Endothelial cell of umbilical vein (primary cell): Measurements from ENCODE around the gene CACNA1C. TPM values are rescaled to one million over a fixed set of nuclear protein-coding genes. Genes with fewer than 3 reads are reported as not detected.

ENCODE experiments used
- BruUV-seq: library from RNA; stranded (reverse); fragments of 400-500 nt; replicated peaks from 2 replicates; lab custom pipeline; 2021; lab: Mats Ljungman, UMichigan
- CTCF ChIA-PET: fragments of 300-600, 350-600 bp; sonication (Branson Sonifier 250); formaldehyde crosslinking; loops from one replicate; lab custom pipeline; 2021; ENCODE audit warnings: antibody characterized with exemption, inconsistent platforms; lab: Charles Lee
- POLR2A ChIA-PET: fragments of 300-600, 350-600 bp; sonication (Branson Sonifier 250); formaldehyde crosslinking; loops from one replicate; lab custom pipeline; 2021; ENCODE audit warnings: antibody characterized with exemption, inconsistent platforms; lab: Charles Lee
- DNase-seq: peaks from one replicate; pipeline ENCODE4 v3.0.0-alpha.2; 2011; ENCODE audit warnings: low read depth, low spot score
- FAIRE-seq: peaks from 2 replicates; lab custom pipeline; 2011; peaks lifted over from hg19 to GRCh38; lab: Jason Lieb, UNC
- H2AFZ ChIP-seq: 2 replicates; pipeline ENCODE4 v1.6.0; 2012; ENCODE audit warnings: low read depth, low read length, control low read depth, inconsistent platforms
- H3K27ac ChIP-seq: 2 replicates; pipeline ENCODE4 v1.5.1; 2011; ENCODE audit warnings: low read depth, mild to moderate bottlenecking, control low read depth, low read length, moderate library complexity; ENCODE audit not compliant: insufficient read depth
- H3K27me3 ChIP-seq, 2 experiments: 2 replicates each; pipeline versions ENCODE4 v1.6.0 to v1.6.1; 2011; ENCODE audit warnings: low read length in 2 of 2, mixed read lengths in 1 of 2; ENCODE audit not compliant: control insufficient read depth in 2 of 2, insufficient read depth in 2 of 2
- H3K36me3 ChIP-seq, 2 experiments: 2 replicates in 1 of 2; 3 replicates in 1 of 2; pipeline ENCODE4 v1.5.1; 2011; ENCODE audit warnings: low read length in 2 of 2, mild to moderate bottlenecking in 1 of 2, moderate library complexity in 1 of 2; ENCODE audit not compliant: control insufficient read depth in 2 of 2, insufficient read depth in 2 of 2; ENCODE audit errors: extremely low read depth in 1 of 2
- H3K4me1 ChIP-seq: 3 replicates; pipeline ENCODE4 v1.5.1; 2011; ENCODE audit warnings: mild to moderate bottlenecking, low read length; ENCODE audit not compliant: control insufficient read depth, insufficient read depth; ENCODE audit errors: extremely low read depth
- H3K4me2 ChIP-seq: 2 replicates; pipeline ENCODE4 v1.6.1; 2011; ENCODE audit warnings: low read length, control low read depth, mixed read lengths; ENCODE audit not compliant: insufficient read depth
- H3K4me3 ChIP-seq, 3 experiments: fragments of 200-600 bp in 1 of 3; sonication (generic), shearing (Covaris generic) in 1 of 3; replicated peaks in 1 of 3; 2 replicates each; pipeline ENCODE4 v1.5.1; 2011 to 2016; ENCODE audit warnings: control low read depth in 3 of 3, low read length in 3 of 3, mild to moderate bottlenecking in 2 of 3, inconsistent platforms in 1 of 3, low read depth in 1 of 3, moderate library complexity in 1 of 3; ENCODE audit not compliant: insufficient read depth in 1 of 3
- H3K79me2 ChIP-seq: 2 replicates; pipeline ENCODE4 v1.6.0; 2012; ENCODE audit warnings: low read length, inconsistent platforms; ENCODE audit not compliant: control insufficient read depth, insufficient read depth
- H3K9ac ChIP-seq: replicated peaks from 2 replicates; pipeline ENCODE3; 2011; ENCODE audit warnings: low read length, control low read depth; ENCODE audit not compliant: insufficient read depth; ENCODE audit errors: extremely low read depth
- H3K9me1 ChIP-seq: replicated peaks from 3 replicates; pipeline ENCODE4 v1.6.0; 2011; ENCODE audit warnings: mild to moderate bottlenecking, low read length; ENCODE audit not compliant: control insufficient read depth, insufficient read depth; ENCODE audit errors: extremely low read depth
- H3K9me3 ChIP-seq: replicated peaks from 2 replicates; pipeline ENCODE4 v1.5.1; 2012; ENCODE audit warnings: low read length, inconsistent platforms; ENCODE audit not compliant: control insufficient read depth, insufficient read depth
- H4K20me1 ChIP-seq: replicated peaks from 2 replicates; pipeline ENCODE3; 2011; ENCODE audit warnings: mild to moderate bottlenecking, low read length; ENCODE audit not compliant: control insufficient read depth, insufficient read depth; ENCODE audit errors: extremely low read depth
- EZH2 ChIP-seq: IDR thresholded peaks from 2 replicates; pipeline ENCODE4 v1.6.1; 2012; ENCODE audit warnings: borderline replicate concordance, low read depth, mild to moderate bottlenecking, moderate library complexity, low read length, inconsistent platforms; ENCODE audit not compliant: severe bottlenecking
- FOS ChIP-seq: IDR thresholded peaks from 2 replicates; pipeline ENCODE4 v1.6.1; 2011; ENCODE audit warnings: mild to moderate bottlenecking, low read length, moderate library complexity, borderline replicate concordance; ENCODE audit not compliant: insufficient read depth
- GATA2 ChIP-seq: IDR thresholded peaks from 2 replicates; pipeline ENCODE4 v1.7.0; 2011; ENCODE audit warnings: low read depth, mild to moderate bottlenecking, moderate library complexity, mixed read lengths, low read length; ENCODE audit not compliant: insufficient read length, insufficient read depth
- JUN ChIP-seq: IDR thresholded peaks from 2 replicates; pipeline ENCODE4 v1.6.1; 2011; ENCODE audit warnings: borderline replicate concordance, low read depth; ENCODE audit not compliant: insufficient read length, insufficient read depth
- MYC ChIP-seq: IDR thresholded peaks from one replicate; pipeline ENCODE4 v1.6.1; 2011; ENCODE audit warnings: mild to moderate bottlenecking, low read depth, low read length
- POLR2A ChIP-seq: IDR thresholded peaks from 2 replicates; pipeline ENCODE4 v1.6.1; 2012; ENCODE audit warnings: low read depth, mild to moderate bottlenecking, control low read depth, low read length
- POLR2AphosphoS5 ChIP-seq: IDR thresholded peaks from 2 replicates; pipeline ENCODE4 v1.6.1; 2012; ENCODE audit warnings: low read depth, mild to moderate bottlenecking, control low read depth, low read length, moderate library complexity; ENCODE audit not compliant: insufficient read depth
- dilution Hi-C: fragments of 300-500 bp; cut with MboI; formaldehyde crosslinking; loops from one replicate; pipeline ENCODE4 v1.15.0; 2019; ENCODE audit warnings: low sequenced_read_pairs; ENCODE audit not compliant: extremely low pct_ligation_motif_present
- intact Hi-C: fragments of 100-400 bp; cut with micrococcal nuclease; formaldehyde crosslinking; loops from one replicate; pipeline ENCODE4 v1.10.0; 2022
- polyA plus RNA-seq, 4 experiments: library from polyadenylated mRNA; depleted of rRNA in 3 of 4; stranded (reverse) in 3 of 4; unstranded in 1 of 4; fragments of >200 nt; gene quantifications; 2 replicates each; pipeline versions ENCODE4 v1.2.1 to v1.2.3, GENCODE V29; 2011 to 2012; ENCODE audit warnings: missing spikeins in 1 of 4
- total RNA-seq: library from RNA; stranded (reverse); gene quantifications from 2 replicates; pipeline ENCODE4 v1.2.3, GENCODE V29; 2021
- TF ChIP-seq, protein P1 (sequence below), 2 donors: IDR thresholded peaks; 1 replicate in 1 of 2; 2 replicates in 1 of 2; pipeline ENCODE4 v1.5.1; 2011; ENCODE audit warnings: low read length in 2 of 2, mild to moderate bottlenecking in 2 of 2, moderate library complexity in 2 of 2, control low read depth in 1 of 2, inconsistent platforms in 1 of 2, low read depth in 1 of 2; ENCODE audit not compliant: insufficient read depth in 1 of 2; ENCODE audit errors: extremely low read depth in 1 of 2
- TF ChIP-seq, protein P2 (sequence below): IDR thresholded peaks from 2 replicates; pipeline ENCODE4 v1.6.1; 2011; ENCODE audit not compliant: insufficient read depth, insufficient read length

Gene CACNA1C
- total and polyA plus RNA-seq, 2 donors (not counting 3 experiments of a cell fraction or from before 2014, with no cell fraction given): not detected

DNA sequence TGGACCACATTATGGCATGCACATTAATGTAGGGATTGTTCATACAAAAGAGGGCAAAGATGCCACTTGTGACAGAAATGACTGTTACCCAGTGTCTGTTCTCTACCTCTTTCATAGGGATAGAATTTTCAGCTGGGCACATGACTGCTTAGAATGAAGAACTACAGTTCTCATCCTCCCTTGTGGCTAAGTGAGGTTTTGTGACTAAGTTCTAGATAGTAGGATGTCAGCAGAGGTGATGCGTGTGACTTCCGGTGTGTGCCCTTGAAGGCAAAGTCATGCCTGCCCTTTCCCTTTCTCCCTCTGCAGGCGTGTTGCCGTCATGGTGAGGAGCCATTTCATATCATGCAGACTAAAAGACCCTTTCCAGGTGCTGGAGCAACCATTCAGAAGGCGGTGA, 99.3 kb downstream of the CACNA1C start:
- TF ChIP-seq POLR2A (no peak), EZH2 (no peak), MYC (no peak)
- TF ChIP-seq, protein P1, sequence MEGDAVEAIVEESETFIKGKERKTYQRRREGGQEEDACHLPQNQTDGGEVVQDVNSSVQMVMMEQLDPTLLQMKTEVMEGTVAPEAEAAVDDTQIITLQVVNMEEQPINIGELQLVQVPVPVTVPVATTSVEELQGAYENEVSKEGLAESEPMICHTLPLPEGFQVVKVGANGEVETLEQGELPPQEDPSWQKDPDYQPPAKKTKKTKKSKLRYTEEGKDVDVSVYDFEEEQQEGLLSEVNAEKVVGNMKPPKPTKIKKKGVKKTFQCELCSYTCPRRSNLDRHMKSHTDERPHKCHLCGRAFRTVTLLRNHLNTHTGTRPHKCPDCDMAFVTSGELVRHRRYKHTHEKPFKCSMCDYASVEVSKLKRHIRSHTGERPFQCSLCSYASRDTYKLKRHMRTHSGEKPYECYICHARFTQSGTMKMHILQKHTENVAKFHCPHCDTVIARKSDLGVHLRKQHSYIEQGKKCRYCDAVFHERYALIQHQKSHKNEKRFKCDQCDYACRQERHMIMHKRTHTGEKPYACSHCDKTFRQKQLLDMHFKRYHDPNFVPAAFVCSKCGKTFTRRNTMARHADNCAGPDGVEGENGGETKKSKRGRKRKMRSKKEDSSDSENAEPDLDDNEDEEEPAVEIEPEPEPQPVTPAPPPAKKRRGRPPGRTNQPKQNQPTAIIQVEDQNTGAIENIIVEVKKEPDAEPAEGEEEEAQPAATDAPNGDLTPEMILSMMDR (IDR thresholded peaks at IDR 0.05; ENCODE audit: extremely low read depth in 1 of 2, insufficient read depth in 1 of 2, low read depth in 1 of 2, low read length in 2 of 2): no peak
- TF ChIP-seq, protein P2, sequence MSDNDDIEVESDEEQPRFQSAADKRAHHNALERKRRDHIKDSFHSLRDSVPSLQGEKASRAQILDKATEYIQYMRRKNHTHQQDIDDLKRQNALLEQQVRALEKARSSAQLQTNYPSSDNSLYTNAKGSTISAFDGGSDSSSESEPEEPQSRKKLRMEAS: no peak
- no peaks in the 10 kb centered on the region for H3K9me3 ChIP-seq
- no peaks in the 10 kb centered on the region for H3K27me3 ChIP-seq
- no peaks in the 10 kb centered on the region for H3K36me3 ChIP-seq
- H2AFZ ChIP-seq: no peak overlapping the region
- intact Hi-C loops: no loop called here
- no peak overlapping the region for H3K4me3 ChIP-seq
- ChIA-PET POLR2A (no interaction called here), CTCF (no interaction called here)
- H3K9ac ChIP-seq: no peak overlapping the region
- FAIRE-seq: no peak
- H3K4me2 ChIP-seq: no peak overlapping the region
- BruUV-seq: no TSS peak
- H3K27ac ChIP-seq: no peak overlapping the region
- no peaks in the 10 kb centered on the region for H3K9me1 ChIP-seq
- H3K4me1 ChIP-seq: no peaks in the 10 kb centered on the region
- DNase-seq: no peak
- no peaks in the 10 kb centered on the region for H4K20me1 ChIP-seq
- dilution Hi-C loops: no loop called here
- H3K79me2 ChIP-seq: no peaks in the 10 kb centered on the region

DNA sequence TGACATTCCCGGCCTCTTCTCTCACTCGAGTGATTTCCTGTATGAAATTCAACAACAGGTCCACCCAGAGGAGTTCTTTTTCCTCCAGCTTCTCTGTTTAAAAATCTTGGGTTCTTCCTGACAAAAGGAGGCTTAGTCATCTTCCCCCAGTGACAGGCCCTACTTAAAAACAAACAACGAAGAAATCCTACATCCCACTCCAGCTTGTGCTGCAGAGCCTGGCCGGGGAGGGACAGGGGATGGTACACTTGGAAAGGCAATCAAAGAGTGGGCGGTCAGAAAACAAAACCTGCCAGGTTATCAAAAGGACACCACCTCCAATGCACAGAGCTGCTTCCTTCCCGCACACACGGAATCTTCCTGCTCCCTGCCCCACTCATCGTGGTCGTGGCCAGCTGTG, 101.3 kb downstream of the CACNA1C start:
- FAIRE-seq: no peak
- Histone ChIP-seq H3K27ac (no peak overlapping the region), H3K27me3 (no peaks in the 10 kb centered on the region), H3K4me2 (no peak overlapping the region), H3K4me3 (no peak overlapping the region), H3K4me1 (no peaks in the 10 kb centered on the region), H4K20me1 (no peaks in the 10 kb centered on the region), H3K9me1 (no peaks in the 10 kb centered on the region), H3K36me3 (no peaks in the 10 kb centered on the region), H2AFZ (no peak overlapping the region), H3K79me2 (no peaks in the 10 kb centered on the region), H3K9ac (no peak overlapping the region), H3K9me3 (no peaks in the 10 kb centered on the region)
- intact Hi-C loops (no loop called here), dilution Hi-C loops (no loop called here)
- no TSS peak for BruUV-seq
- ChIA-PET CTCF (no interaction called here), POLR2A (no interaction called here)
- no peak for DNase-seq
- TF ChIP-seq, protein P2: no peak
- TF ChIP-seq, protein P1 (IDR thresholded peaks at IDR 0.05; ENCODE audit: extremely low read depth in 1 of 2, insufficient read depth in 1 of 2, low read depth in 1 of 2, low read length in 2 of 2): no peak
- TF ChIP-seq POLR2AphosphoS5 (no peak), MYC (no peak), POLR2A (no peak), GATA2 (no peak), FOS (no peak), EZH2 (no peak), JUN (no peak)
